ENCODE data around the gene MEI1. TPM values are rescaled to one million over a fixed set of nuclear protein-coding genes. Genes with fewer than 3 reads are reported as not detected.

Gene MEI1
- total RNA-seq, 1 experiment from 2014 or later: 0.20 TPM

GRCh38 chr22:41690476-41690875 is 8.8 kb upstream of the MEI1 start:
- no peak overlapping the region for H2BK12ac ChIP-seq (ENCODE audit: insufficient read length, low read depth, low read length)
- H3K79me2 ChIP-seq (ENCODE audit: insufficient read depth, low read length): peaks cover 11% of the 10 kb centered on the region; the same call in 1 of the 2 replicates
- no peak for TF ChIP-seq CTCF (conservative IDR thresholded peaks at IDR 0.05)
- WGBS (ENCODE audit: extremely low coverage, insufficient read length, low lambda C conversion rate): no CpG with 5 or more reads among the region's 3 CpGs
- no peak overlapping the region for H4K5ac ChIP-seq (ENCODE audit: insufficient read length, low read depth, low read length)
- H3K4me2 ChIP-seq (ENCODE audit: insufficient read depth, insufficient read length, low read length): no peak overlapping the region
- DNase-seq: no peak
- H3K9me3 ChIP-seq (ENCODE audit: control insufficient read depth, low read depth, low read length): no peaks in the 10 kb centered on the region
- no peak overlapping the region for H2AK5ac ChIP-seq (ENCODE audit: insufficient read length, low read length)
- H3K14ac ChIP-seq (ENCODE audit: insufficient read depth, low read length): no peak overlapping the region
- H3K56ac ChIP-seq (ENCODE audit: insufficient read length, low read depth, low read length): no peak overlapping the region
- H2BK120ac ChIP-seq (ENCODE audit: low read depth, low read length, poor library complexity, severe bottlenecking): no peak overlapping the region
- no peak overlapping the region for H3K27ac ChIP-seq (ENCODE audit: insufficient read length, low read depth, low read length)
- no peaks in the 10 kb centered on the region for H4K20me1 ChIP-seq (ENCODE audit: control insufficient read depth, insufficient read depth, insufficient read length)
- Mint-ChIP-seq H3K36me3 (ENCODE audit: insufficient read depth in 1 of 3, low read depth in 3 of 3) (no peaks in the 10 kb centered on the region; a peak in 2 of 7 replicates), H3K4me1 (peaks cover 9 to 10% of the 10 kb centered on the region in 2 experiments), H3K27ac (no peak overlapping the region), H3K9me3 (no peaks in the 10 kb centered on the region), H3K4me3 (no peak overlapping the region), H3K27me3 (ENCODE audit: low read depth) (no peaks in the 10 kb centered on the region)
- H3K27me3 ChIP-seq (ENCODE audit: insufficient read depth, low read length): no peaks in the 10 kb centered on the region
- no peak overlapping the region for H2BK5ac ChIP-seq (ENCODE audit: insufficient read length, low read length)
- no peaks in the 10 kb centered on the region for H3K79me1 ChIP-seq (ENCODE audit: insufficient read depth, low read depth, low read length, poor library complexity, severe bottlenecking)
- no peak overlapping the region for H2BK15ac ChIP-seq (ENCODE audit: low read depth, low read length)
- H4K91ac ChIP-seq (ENCODE audit: insufficient read length, low read depth, low read length): no peak overlapping the region
- peaks cover 13% of the 10 kb centered on the region for H3K23me2 ChIP-seq (ENCODE audit: insufficient read length, low read depth, low read length, poor library complexity, severe bottlenecking)
- no peak overlapping the region for H4K8ac ChIP-seq (replicated peaks; ENCODE audit: insufficient read length, low read depth, low read length)
- no peaks in the 10 kb centered on the region for H3K4me1 ChIP-seq (ENCODE audit: insufficient read depth, low read length)
- H3K9ac ChIP-seq (ENCODE audit: extremely low read depth, insufficient read length, low read length): no peak overlapping the region
- no peak overlapping the region for H3K18ac ChIP-seq (ENCODE audit: insufficient read length, low read depth, low read length)
- H2AFZ ChIP-seq (ENCODE audit: low read length): no peak overlapping the region
- H2BK20ac ChIP-seq (ENCODE audit: low read depth, low read length, poor library complexity, severe bottlenecking): no peak overlapping the region
- no peak overlapping the region for H3K4ac ChIP-seq (ENCODE audit: low read depth, low read length)
- no peak overlapping the region for H3T11ph ChIP-seq (ENCODE audit: low read length)
- no peak overlapping the region for H3K23ac ChIP-seq (ENCODE audit: insufficient read length, low read depth, low read length)

Measured in H9 (cell line).